ENCODE measurements around the gene ENSA.
"Not testable (repeated sequence)": the region's sequence is repeated elsewhere in the genome, so short reads cannot be mapped to it uniquely, and the experiment has no call there.

Gene ENSA

DNA sequence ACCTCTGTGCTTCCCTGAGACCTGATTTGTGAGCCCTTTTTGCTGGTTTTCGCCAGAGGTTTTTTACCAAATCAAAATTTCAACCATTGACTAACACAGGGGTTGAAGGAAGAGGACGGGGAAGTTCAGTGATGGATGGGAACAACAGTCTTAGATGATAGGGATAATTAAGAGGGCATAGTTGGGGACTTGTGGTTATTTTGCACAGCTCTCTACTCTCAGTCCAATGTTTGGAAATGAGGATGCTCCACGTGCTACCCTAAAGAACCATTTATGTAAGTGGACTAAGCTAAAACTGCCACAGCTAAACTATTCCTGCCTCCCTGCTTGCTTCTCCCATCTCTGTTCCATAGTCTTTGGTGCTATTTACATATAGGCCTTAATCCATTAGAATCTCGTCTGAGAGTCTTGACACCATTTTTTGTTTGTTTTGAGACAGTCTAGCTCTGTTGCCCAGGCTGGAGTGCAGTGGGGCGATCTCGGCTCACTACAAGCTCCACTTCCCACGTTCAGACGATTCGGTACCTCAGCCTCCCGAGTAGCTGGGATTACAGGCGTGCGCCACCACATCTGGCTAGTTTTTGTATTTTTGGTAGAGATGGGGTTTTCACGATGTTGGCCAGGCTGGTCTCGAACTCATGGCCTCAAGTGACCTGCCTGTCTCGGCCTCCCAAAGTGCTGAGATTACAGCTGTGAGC lies 49.3 kb downstream of the ENSA start:
- DNase-seq: no peak

DNA sequence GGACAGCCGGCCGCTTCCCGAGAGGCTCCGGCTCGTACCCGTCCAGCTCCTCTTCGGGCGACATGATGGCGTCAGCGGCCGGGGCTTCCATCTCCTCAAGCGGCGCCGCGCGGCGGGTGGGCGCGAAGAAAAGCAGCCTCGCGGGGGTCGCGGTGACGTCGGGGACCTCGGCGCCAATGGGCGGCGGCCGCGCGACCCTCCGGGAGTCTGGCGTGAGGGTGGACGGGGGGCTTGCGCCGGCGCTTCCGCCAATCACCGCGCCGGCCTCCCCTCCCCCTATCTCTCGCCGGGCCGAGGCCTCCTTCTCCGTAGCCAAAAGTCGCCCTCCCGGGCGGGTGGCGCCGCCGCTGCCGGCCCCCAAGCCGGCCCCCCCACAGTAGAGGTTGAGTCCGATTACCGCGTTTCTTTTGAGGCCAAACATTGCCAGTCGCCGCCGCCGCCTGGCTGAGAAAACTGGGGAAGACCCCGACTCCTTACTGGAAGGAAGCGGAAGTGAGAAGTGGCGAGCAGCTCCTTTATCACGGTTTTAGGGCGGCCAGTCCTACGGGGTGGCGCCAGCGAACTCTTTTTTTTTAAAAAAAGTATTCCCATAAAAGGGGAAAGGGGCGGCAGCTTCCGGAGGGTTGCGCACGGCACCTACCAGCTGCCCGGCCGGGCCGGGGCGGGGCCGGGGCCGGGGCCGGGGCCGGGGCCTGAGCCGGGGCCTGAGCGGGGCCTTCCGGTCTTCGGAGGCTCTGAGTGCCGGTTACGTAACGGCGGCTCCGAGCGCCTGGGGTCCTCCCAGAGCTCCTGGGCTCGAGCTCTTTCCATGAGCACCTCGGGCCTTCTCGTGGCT lies 50.1 kb downstream of the ENSA start, which contains the start of gene MCL1:
TSS of gene MCL1 (minus strand) at position 501 of the 835 bp plus-strand sequence. CDS start at position 421, 80 bp downstream.
- DNase-seq: peak; percentile 97

DNA sequence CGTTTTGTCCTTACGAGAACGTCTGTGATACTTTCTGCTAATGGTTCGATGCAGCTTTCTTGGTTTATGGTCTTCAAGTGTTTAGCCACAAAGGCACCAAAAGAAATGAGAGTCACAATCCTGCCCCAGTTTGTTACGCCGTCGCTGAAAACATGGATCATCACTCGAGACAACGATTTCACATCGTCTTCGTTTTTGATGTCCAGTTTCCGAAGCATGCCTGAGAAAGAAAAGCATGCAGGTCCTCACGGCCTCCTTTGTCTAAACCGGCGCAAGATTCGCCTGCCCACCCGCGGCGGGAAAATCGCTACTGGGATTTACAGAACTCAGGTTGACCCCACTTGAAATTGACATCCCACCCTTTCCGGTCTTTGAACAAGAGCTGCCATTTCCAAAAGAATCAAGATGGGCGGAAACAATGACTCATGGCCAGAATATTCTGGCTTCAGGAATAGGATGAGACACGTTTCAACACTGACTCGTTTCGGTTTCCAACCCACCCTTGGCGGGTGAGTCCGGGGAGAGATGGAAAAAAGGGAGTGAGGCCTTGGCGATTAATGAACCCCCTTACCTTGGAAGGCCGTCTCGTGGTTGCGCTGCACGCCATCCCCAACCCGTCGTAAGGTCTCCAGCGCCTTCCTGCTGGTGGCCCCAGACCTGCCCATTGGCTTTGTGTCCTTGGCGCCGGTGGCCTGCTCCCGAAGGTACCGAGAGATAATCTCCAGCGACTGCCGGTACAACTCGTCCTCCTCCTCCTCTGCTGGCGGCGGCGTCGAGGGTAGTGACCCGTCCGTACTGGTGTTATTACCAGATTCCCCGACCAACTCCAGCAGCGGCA lies 50.9 kb downstream of the ENSA start:
- peak; percentile 72 for DNase-seq

DNA sequence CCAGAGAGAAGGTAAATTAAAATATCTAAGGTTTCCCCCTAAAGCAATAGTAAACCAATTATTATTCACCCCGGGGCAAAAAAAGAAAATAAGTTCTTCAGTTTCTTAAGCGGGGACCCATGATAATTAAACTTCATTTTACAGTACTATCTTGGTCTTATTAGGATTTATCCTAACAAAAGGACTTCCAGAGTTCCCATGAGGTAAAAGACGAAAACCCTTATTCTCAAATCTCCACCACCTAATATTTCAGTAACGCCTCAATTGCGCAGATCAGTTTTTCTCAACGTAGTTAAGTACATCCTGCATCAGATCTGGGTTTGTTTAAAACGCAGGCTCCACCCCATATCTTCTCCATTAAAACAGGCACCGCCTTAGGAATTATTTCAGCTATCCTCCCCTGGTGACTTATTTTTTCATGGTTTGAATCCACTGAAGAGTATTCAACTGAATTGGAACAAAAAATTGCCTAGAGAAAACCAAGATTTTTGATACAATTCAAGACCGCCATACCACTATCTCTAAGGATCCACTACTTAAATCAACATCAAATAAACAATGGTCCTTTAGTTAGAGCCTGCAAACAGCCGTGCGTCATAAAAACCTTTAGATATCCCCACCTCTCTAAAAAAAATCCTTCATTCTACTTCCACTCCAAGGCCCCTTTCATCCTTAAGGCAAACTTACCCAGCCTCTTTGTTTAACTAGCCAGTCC lies 51.7 kb downstream of the ENSA start:
- DNase-seq: peak; percentile 43

DNA sequence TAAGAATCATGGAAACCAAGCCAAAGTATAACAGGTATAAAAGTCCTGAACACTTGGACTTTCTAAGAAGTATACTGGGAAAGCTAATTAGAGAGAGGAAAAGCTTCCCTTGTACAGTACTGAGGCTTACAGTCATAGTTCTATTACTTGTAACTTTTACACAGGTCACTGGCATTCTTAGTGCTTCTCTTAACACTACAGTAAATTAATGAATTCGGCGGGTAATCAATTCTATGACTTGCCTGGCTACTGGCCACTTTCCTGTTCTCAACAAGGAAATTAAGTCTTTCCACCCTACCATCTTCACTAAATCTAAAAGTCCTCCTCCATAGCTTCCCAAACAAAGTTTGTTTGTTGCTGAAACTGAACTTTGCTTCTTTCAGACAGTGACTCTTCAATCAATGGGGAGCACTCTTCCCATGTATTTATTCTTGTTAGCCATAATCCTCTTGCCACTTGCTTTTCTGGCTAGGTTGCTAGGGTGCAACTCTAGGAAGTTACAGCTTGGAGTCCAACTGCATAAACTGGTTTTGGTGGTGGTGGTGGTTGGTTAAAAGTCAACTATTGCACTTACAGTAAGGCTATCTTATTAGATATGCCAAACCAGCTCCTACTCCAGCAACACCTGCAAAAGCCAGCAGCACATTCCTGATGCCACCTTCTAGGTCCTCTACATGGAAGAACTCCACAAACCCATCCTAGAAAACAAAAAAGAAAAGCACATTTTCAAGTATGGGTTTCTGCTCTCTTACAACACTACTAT lies 52.4 kb downstream of the ENSA start:
- DNase-seq: no peak

DNA sequence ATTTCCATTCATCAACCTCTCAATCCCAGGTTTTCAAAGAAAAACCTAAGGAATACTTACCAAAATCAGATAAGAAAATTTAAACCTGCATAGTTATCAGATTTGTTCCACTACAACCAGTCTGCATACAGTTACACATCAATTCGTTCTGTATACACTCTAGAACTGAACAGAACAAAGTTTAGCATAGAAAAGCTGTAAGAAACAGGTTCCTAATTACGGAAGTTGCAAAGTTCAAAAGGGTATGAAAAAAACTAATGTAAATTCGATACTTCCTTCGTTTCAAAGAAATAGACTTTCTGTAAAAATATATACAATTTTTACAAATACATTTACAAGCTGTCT lies 53.1 kb downstream of the ENSA start:
- no peak for DNase-seq

DNA sequence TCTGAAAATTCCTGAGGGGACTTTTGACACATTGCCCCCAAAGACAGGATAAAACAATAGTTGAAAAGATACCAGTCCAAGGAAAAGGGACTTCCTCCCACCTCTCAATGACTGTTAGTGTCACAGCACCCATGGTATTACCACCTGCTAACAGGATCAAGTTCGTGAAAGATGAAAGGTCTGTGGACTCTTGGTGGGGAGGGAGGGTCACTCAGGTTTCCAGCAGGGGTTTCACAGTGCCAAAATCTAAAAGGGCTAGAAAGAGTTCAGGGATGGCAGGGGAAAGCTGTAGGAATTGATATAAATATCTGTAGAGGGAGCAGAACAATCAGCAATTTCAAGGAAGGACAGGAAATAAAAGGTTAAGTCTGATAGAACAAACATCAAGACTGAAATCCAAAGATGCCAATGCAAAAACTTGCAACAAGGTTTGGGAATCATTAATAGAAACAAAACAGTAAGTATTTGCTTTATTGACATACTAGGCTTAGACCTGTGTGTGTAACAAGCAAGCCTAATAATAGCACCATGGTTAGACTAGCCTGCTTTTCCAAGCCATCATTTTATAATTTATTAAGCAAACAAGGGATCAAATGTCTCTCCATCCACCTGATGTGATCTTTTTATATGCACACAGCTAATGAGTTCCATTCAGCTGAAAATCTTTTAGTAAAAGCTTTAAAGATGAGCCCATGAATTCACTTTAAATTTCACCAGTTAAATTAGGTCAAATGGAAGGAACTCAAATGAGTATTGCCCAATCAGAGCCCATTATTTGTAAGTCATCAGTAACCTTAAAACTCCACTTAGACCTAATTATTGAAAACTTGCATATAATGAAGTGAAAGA lies 53.7 kb downstream of the ENSA start:
- DNase-seq: no peak

DNA sequence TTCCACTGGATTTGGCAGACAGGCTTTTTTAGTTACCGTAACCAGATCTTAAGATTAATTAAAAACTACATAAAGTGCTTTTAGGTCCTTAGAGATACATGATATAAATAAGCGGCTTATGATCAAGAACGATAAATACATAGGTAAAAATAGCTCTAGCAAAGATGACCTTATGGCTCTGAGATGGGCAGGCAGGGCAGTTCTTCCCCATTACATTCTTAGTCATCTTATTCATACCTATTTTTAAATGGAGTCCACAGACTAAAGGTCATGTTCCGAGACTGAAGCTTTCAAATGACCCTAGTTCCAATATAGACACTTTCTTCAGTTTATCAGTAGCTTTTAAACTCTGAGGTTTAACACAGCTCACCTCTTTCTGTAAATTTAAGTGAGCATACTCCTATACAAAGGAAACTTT lies 54.3 kb downstream of the ENSA start:
- DNase-seq: no peak

DNA sequence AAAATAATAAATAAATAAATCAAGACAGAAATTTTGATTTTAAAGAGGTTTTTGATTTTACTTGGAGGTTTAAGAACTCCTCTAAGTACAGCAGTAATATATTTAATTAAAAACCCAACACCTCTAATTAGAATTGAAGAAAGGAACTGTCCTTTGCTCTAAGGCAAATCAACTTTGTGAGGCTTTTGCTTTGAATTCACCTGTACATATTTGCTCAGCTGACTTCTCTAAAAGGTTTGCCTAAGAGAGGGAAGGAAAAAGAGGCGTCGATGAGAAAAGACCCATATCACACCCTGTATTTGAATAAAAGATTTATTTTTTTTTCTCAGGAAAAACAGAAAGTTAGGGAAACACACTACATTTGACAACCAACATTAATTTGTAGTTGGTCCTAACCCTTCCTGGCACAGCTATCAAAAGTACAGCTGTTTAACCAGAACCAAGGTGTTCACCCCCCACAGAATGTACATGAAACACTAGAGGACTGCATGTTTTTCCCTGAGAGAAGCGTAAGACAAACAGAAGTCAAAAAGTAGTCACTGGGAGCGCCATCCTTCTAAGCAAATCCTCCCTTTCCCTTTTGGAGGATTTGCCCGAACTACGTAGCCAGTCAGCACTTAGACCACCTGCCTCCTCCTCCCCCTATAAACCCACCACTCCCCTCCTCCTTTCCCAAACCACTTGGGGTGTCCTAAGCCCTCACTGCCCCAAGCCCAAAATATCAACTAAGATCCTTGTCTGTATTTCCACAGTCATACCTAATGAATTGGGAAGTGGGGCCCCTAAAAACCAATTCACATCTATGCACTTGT lies 54.9 kb downstream of the ENSA start:
- no peak for DNase-seq

DNA sequence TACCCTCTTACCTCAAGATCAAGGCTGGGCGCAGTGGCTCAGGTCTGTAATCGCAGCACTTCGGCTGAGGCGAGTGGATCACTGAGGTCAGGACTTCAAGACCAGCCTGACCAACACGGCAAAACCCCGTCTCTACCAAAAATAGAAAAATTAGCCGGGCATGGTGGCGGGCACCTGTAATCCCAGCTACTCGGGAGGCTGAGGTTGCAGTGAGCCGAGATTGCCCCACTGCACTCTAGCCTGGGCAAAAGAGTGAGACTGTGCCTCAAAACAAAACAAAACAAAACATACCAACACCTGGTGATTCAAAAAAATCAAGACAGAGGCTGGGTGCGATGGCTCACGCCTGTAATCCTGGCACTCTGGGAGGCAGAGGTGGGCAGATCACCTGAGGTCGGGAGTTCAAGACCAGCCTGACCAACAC lies 55.8 kb downstream of the ENSA start:
- DNase-seq: not testable (repeated sequence)

DNA sequence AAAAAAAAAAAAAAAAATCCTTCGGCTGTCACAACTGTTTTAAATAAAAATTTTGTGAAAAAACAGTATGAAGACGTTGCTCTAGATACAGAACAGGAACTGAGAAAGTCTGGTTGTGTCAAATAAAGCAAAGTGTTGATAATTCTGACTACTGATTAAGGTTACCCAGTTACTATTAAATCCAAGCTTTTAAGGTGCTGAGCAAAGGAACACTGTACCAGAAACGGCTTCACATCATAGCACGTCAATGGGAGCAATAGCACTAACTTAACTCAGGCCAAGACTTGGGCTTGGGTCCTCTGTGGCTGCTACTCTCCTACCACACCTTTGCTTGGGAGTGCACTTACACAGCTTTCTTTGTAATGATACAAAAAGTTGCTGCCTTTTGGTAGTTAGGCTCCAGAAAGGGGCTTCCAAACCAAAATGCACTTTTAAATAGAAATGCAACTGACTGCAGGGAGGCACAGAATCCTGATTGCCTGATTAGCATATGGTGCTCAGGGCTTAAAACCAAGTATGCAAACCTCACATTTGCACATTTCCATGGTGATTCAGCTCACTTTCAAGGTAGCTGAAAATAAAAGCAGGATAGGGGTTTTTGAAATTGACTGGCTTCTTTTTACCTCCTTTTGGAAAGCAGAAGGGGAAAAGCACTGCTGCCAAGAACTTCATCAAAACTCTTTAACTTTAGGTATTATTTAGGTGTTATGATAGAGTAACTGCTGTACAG lies 56.3 kb downstream of the ENSA start:
- no peak for DNase-seq

Measured in NCI-H1092 treated with DMSO at 0.1 percent for 48 hours (cell line).